ENCODE data around the gene ICAM1.
A peak's percentile ranks its signal among the peaks of the same experiment; 100 is the strongest.
"Not testable (repeated sequence)": the region's sequence is repeated elsewhere in the genome, so short reads cannot be mapped to it uniquely, and the experiment has no call there.

Gene ICAM1

DNA sequence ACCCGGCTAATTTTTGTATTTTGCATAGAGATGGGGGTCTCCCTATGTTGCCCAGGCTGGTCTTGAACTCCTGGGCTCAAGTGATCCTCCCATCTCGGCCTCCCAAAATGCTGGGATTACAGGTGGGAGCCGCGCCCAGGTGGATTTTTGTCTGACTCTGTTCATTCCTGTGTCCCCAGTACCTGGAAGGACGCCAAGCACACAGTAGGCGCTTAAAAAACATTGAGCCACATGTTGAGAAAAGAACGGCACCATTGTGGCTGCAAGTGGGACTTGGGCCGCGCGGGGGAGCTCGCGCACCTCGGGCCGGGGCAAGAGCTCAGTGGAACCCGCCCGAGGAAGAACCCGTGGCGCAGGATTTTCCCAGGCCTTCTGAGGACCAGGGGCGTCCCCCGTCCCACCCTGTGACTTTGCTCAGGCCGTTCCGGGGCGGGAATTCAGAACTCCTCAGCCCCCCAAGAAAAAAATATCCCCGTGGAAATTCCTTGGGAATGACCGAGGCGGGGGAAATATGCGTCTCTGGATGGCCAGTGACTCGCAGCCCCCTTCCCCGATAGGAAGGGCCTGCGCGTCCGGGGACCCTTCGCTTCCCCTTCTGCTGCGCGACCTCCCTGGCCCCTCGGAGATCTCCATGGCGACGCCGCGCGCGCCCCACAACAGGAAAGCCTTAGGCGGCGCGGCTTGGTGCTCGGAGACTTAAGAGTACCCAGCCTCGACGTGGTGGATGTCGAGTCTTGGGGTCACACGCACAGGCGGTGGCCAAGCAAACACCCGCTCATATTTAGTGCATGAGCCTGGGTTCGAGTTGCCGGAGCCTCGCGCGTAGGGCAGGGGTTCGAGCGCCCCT is 1.4 kb upstream of the ICAM1 start:
- in situ Hi-C loops (cut with HindIII; ENCODE audit: low pct_unique_long_range_greater_than_20kb, low sequenced_read_pairs), result no loop called here
- no peak for TF ChIP-seq JUND (IDR thresholded peaks at IDR 0.05; ENCODE audit: low read depth)
- peak in 1 of 2 experiments; percentile 75 for DNase-seq (ENCODE audit: low read depth in 1 of 2, low spot score in 1 of 2)

DNA sequence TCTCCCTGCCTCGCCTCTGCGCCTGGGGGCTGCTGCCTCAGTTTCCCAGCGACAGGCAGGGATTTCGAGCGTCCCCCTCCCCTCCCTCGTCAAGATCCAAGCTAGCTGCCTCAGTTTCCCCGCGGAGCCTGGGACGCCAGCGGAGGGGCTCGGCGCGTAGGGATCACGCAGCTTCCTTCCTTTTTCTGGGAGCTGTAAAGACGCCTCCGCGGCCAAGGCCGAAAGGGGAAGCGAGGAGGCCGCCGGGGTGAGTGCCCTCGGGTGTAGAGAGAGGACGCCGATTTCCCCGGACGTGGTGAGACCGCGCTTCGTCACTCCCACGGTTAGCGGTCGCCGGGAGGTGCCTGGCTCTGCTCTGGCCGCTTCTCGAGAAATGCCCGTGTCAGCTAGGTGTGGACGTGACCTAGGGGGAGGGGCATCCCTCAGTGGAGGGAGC is 722 bp upstream of the ICAM1 start:
- DNase-seq (ENCODE audit: low read depth in 1 of 2, low spot score in 1 of 2), result no peak
- in situ Hi-C loops (cut with HindIII; ENCODE audit: low pct_unique_long_range_greater_than_20kb, low sequenced_read_pairs), result no loop called here
- no peak for TF ChIP-seq JUND (IDR thresholded peaks at IDR 0.05; ENCODE audit: low read depth)

DNA sequence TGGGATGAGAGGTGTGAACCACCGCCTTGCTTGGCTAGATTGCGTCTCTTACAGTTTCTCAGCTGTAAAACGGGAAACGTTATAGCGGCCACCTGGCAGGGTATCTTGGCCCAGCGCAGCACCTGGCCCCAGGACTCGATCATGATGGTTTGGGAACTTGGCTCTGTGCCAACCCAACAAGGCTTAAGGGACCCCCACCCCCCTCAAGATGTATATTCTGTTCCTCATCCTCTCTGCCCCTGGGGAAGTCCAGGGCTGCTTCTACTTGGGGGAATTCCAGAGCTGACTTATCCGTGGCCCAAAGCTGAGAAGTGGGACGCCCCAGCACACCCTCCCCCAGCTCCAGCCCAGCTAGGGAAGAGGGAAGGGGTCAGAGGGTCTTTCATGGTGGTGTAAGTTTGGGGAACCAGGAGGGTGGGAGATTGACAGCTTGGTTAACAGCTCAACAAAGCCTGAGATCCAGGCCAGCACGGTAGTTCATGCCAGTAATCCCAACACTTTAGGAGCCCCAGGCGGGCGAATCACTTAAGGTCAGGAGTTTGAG is 695 bp downstream of the ICAM1 start:
- in situ Hi-C loops (cut with HindIII; ENCODE audit: low pct_unique_long_range_greater_than_20kb, low sequenced_read_pairs), result no loop called here
- TF ChIP-seq JUND (IDR thresholded peaks at IDR 0.05; ENCODE audit: low read depth), result no peak
- DNase-seq (ENCODE audit: low read depth in 1 of 2, low spot score in 1 of 2), result no peak

DNA sequence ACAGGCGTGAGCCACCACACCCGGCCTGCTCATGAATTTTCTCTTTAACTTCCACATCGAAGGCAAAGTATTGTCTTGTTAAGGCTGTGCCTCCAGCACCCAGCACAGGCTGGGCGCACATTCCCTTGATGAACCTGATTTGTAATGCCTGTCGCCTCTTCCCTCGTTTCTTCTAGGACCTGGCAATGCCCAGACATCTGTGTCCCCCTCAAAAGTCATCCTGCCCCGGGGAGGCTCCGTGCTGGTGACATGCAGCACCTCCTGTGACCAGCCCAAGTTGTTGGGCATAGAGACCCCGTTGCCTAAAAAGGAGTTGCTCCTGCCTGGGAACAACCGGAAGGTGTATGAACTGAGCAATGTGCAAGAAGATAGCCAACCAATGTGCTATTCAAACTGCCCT is 3.7 kb downstream of the ICAM1 start:
- in situ Hi-C loops (cut with HindIII; ENCODE audit: low pct_unique_long_range_greater_than_20kb, low sequenced_read_pairs), result no loop called here
- no peak for TF ChIP-seq JUND (IDR thresholded peaks at IDR 0.05; ENCODE audit: low read depth)
- DNase-seq (ENCODE audit: low read depth in 1 of 2, low spot score in 1 of 2), result no peak

DNA sequence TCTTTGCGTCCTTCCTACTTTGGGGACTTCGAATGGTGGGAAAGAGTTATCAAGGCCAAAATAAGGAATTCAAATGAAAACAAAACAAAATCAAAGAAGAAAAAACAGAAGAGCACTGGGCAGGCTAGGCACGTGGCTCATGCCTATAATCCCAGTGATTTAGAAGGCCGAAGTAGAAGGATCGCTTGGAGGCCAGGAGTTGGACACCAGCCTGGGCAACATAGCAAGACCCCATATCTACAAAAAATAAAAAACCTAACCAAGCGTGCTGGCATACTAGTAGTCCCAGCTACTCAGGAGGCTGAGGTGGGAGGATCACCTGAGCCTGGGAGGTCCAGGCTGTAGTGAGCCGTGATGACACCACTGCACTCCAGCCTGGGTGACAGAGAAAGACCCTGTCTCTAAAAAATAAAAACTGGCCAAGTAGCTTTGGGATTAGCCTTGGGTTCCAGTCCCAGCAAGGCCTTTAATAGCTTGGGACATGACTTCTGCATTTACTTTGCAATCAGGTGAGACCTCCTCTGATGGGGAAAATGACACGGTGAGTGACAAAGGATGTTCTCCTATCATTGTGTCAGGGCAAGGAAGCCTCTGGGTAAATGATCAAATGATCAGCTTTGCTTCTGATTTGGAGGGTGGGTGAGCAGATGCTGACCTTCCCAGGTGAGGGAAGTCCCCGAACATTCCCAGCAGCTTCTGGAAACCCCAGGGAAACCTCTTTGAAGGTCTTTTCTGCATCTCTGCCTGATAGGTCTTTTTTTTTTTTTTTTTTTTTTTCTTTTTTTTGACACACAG is 7.1 kb downstream of the ICAM1 start:
- in situ Hi-C loops (cut with HindIII; ENCODE audit: low pct_unique_long_range_greater_than_20kb, low sequenced_read_pairs), result no loop called here

DNA sequence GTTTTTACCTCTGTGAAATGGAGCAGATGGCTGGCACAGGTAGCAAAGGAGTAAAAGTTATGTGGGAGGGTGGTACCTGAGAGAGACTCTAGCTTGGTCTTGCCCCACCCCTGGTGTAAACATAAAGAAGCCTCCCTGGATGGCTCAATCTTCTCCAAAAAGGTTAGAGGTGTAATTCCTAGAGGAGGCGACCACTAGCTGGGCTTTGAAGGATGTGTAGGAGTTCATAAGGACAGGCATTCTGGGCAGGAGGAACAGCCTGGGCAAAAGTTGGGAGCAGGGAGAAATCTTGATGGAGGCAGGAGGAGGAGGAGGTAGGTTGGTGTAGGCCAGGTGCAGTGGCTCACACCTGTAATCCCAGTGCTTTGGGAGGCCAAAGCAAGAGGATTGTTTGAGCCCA is 8.0 kb downstream of the ICAM1 start:
- no peak for TF ChIP-seq JUND (IDR thresholded peaks at IDR 0.05; ENCODE audit: low read depth)
- DNase-seq (ENCODE audit: low read depth in 1 of 2, low spot score in 1 of 2), result no peak
- in situ Hi-C loops (cut with HindIII; ENCODE audit: low pct_unique_long_range_greater_than_20kb, low sequenced_read_pairs), result no loop called here

More for the DNA sequence above, 7.1 kb downstream of the ICAM1 start:
- TF ChIP-seq JUND (IDR thresholded peaks at IDR 0.05; ENCODE audit: low read depth), result no peak
- DNase-seq (ENCODE audit: low read depth in 1 of 2, low spot score in 1 of 2), result no peak

GRCh38 chr19:10279737-10280442 is 9.0 kb downstream of the ICAM1 start:
- DNase-seq (ENCODE audit: low read depth in 1 of 2, low spot score in 1 of 2), result no peak
- in situ Hi-C loops (cut with HindIII; ENCODE audit: low pct_unique_long_range_greater_than_20kb, low sequenced_read_pairs), result no loop called here
- TF ChIP-seq JUND (IDR thresholded peaks at IDR 0.05; ENCODE audit: low read depth), result no peak

- DNase-seq (ENCODE audit: low read depth in 1 of 2, low spot score in 1 of 2); in situ Hi-C loops (cut with HindIII; ENCODE audit: low pct_unique_long_range_greater_than_20kb, low sequenced_read_pairs): not testable (repeated sequence)
Measured at GRCh38 chr19:10282043-10282442, 11.1 kb downstream of the ICAM1 start.

DNA sequence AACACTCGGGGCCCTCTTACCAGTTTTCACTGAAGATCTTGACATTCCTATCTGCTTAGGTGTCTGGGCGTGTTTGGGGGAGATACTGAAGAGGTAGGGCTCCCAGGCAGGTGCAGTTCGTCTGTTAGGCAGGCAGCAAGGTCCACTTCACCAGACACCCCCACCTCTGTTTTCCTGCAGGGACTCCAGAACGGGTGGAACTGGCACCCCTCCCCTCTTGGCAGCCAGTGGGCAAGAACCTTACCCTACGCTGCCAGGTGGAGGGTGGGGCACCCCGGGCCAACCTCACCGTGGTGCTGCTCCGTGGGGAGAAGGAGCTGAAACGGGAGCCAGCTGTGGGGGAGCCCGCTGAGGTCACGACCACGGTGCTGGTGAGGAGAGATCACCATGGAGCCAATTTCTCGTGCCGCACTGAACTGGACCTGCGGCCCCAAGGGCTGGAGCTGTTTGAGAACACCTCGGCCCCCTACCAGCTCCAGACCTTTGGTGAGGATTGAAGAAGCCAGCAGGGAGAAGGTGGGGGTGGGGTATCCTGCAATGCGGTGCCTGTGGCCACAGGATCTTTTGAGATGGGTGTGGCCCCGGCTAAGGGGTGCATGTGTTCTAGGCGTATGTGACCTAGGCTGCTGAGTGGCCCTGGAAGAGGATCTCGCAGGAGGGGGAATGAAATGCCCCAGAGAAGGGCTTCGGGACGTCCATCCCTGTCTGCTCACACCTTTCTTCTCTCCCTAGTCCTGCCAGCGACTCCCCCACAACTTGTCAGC is 12.6 kb downstream of the ICAM1 start:
- no peak for TF ChIP-seq JUND (IDR thresholded peaks at IDR 0.05; ENCODE audit: low read depth)
- in situ Hi-C loops (cut with HindIII; ENCODE audit: low pct_unique_long_range_greater_than_20kb, low sequenced_read_pairs), result no loop called here

DNA sequence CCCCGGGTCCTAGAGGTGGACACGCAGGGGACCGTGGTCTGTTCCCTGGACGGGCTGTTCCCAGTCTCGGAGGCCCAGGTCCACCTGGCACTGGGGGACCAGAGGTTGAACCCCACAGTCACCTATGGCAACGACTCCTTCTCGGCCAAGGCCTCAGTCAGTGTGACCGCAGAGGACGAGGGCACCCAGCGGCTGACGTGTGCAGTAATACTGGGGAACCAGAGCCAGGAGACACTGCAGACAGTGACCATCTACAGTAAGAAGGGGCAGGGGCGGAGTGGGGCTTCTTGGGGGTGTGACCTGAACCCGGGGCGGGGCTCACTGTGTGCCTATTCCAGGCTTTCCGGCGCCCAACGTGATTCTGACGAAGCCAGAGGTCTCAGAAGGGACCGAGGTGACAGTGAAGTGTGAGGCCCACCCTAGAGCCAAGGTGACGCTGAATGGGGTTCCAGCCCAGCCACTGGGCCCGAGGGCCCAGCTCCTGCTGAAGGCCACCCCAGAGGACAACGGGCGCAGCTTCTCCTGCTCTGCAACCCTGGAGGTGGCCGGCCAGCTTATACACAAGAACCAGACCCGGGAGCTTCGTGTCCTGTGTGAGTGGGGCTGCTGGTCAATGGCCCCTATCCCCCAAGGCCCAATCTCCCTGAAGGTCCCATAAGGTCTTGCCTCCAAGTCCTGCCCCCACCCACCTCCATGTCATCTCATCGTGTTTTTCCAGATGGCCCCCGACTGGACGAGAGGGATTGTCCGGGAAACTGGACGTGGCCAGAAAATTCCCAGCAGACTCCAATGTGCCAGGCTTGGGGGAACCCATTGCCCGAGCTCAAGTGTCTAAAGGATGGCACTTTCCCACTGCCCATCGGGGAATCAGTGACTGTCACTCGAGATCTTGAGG is 13.4 kb downstream of the ICAM1 start:
- in situ Hi-C loops (cut with HindIII; ENCODE audit: low pct_unique_long_range_greater_than_20kb, low sequenced_read_pairs), result no loop called here
- DNase-seq (ENCODE audit: low read depth in 1 of 2, low spot score in 1 of 2), result no peak
- TF ChIP-seq JUND (IDR thresholded peaks at IDR 0.05; ENCODE audit: low read depth), result no peak

More for the DNA sequence above, 12.6 kb downstream of the ICAM1 start:
- no peak for DNase-seq (ENCODE audit: low read depth in 1 of 2, low spot score in 1 of 2)

GRCh38 chr19:10284960-10285278 is 14.0 kb downstream of the ICAM1 start:
- no peak for DNase-seq (ENCODE audit: low read depth in 1 of 2, low spot score in 1 of 2)
- no peak for TF ChIP-seq JUND (IDR thresholded peaks at IDR 0.05; ENCODE audit: low read depth)
- in situ Hi-C loops (cut with HindIII; ENCODE audit: low pct_unique_long_range_greater_than_20kb, low sequenced_read_pairs), result no loop called here

Measured in T47D (cell line).